Measurements from ENCODE around the gene UTRN. TPM values are rescaled to one million over a fixed set of nuclear protein-coding genes. Genes with fewer than 3 reads are reported as not detected.

The UTRN gene
- total RNA-seq, 1 experiment from 2014 or later = 216 TPM

DNA sequence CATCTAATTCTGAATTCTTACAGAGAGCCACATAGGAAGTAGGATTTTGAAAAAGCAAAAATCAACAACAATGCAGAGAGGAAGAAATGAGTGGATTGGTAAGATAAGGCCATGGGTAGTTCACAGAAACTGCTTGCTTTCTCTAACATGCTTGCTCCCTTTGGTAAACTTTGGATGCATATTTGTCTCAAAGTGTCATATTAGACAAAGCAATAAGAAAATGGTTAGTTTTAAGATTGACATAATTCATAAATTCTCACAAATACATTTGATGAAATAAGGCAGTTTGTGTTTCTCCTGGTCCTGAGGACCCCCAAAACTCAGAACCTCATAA, 31.7 kb downstream of the UTRN start:
- Mint-ChIP-seq H3K27ac (ENCODE audit: unreplicated experiment) (no peak overlapping the region), H3K9me3 (ENCODE audit: unreplicated experiment) (no peaks in the 10 kb centered on the region), H3K4me1 (ENCODE audit: low read depth, unreplicated experiment) (peaks cover 22% of the 10 kb centered on the region), H3K27me3 (ENCODE audit: insufficient read depth, unreplicated experiment) (no peaks in the 10 kb centered on the region), H3K4me3 (ENCODE audit: unreplicated experiment) (no peak overlapping the region), H3K36me3 (ENCODE audit: insufficient read depth, unreplicated experiment) (peaks cover 16% of the 10 kb centered on the region)
- no peak overlapping the region for H3K4me3 ChIP-seq (ENCODE audit: low read depth, low read length)
- TF ChIP-seq, protein P1, sequence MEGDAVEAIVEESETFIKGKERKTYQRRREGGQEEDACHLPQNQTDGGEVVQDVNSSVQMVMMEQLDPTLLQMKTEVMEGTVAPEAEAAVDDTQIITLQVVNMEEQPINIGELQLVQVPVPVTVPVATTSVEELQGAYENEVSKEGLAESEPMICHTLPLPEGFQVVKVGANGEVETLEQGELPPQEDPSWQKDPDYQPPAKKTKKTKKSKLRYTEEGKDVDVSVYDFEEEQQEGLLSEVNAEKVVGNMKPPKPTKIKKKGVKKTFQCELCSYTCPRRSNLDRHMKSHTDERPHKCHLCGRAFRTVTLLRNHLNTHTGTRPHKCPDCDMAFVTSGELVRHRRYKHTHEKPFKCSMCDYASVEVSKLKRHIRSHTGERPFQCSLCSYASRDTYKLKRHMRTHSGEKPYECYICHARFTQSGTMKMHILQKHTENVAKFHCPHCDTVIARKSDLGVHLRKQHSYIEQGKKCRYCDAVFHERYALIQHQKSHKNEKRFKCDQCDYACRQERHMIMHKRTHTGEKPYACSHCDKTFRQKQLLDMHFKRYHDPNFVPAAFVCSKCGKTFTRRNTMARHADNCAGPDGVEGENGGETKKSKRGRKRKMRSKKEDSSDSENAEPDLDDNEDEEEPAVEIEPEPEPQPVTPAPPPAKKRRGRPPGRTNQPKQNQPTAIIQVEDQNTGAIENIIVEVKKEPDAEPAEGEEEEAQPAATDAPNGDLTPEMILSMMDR (IDR thresholded peaks at IDR 0.05; ENCODE audit: insufficient read depth in 1 of 2, low read depth in 1 of 2, low read length in 1 of 2, severe bottlenecking in 1 of 2, unreplicated experiment in 1 of 2) = no peak
- intact Hi-C loops (cut with micrococcal nuclease; ENCODE audit: unreplicated experiment) = no loop called here
- no peak for DNase-seq
- peaks cover 37% of the 10 kb centered on the region for H3K4me1 ChIP-seq
- BruUV-seq (replicated peaks) = no TSS peak
- ChIA-PET POLR2A (no interaction called here), CTCF (no interaction called here)
- no peaks in the 10 kb centered on the region for H3K36me3 ChIP-seq (ENCODE audit: control insufficient read depth, insufficient read depth, low read length)
- no peaks in the 10 kb centered on the region for H3K9me3 ChIP-seq
- no peaks in the 10 kb centered on the region for H3K27me3 ChIP-seq (replicated peaks; ENCODE audit: control insufficient read depth, insufficient read depth, low read length)

DNA sequence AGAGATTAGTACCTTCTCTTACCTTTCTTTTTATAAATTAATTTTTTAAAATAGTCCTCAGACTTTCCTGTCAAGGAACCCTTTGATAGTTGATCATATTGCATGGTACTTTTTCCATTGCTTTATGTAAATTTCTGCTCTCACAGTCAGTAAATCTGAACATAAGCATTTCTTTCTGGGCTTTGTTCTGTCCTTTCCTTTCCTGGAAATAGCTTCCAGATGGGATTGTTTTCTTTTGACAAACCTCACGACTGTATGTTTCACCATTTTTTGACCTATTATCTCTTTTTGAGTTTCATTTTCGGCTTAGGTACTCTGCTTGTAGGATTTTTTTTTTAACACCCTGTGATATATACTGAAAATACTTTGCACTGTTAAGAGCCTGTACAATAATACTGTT, 32.6 kb downstream of the UTRN start:
- Histone ChIP-seq H3K4me1 (peaks cover 33% of the 10 kb centered on the region), H3K4me3 (ENCODE audit: low read depth, low read length) (no peak overlapping the region), H3K27me3 (replicated peaks; ENCODE audit: control insufficient read depth, insufficient read depth, low read length) (no peaks in the 10 kb centered on the region), H3K36me3 (ENCODE audit: control insufficient read depth, insufficient read depth, low read length) (no peaks in the 10 kb centered on the region), H3K9me3 (no peaks in the 10 kb centered on the region)
- BruUV-seq (replicated peaks) = no TSS peak
- no peak overlapping the region for H3K27ac Mint-ChIP-seq (ENCODE audit: unreplicated experiment)
- peaks cover 17% of the 10 kb centered on the region for H3K36me3 Mint-ChIP-seq (ENCODE audit: insufficient read depth, unreplicated experiment)
- TF ChIP-seq, protein P1 (IDR thresholded peaks at IDR 0.05; ENCODE audit: insufficient read depth in 1 of 2, low read depth in 1 of 2, low read length in 1 of 2, severe bottlenecking in 1 of 2, unreplicated experiment in 1 of 2) = no peak
- H3K4me1 Mint-ChIP-seq (ENCODE audit: low read depth, unreplicated experiment) = peaks cover 22% of the 10 kb centered on the region
- no peaks in the 10 kb centered on the region for H3K27me3 Mint-ChIP-seq (ENCODE audit: insufficient read depth, unreplicated experiment)
- POLR2A ChIA-PET = no interaction called here
- intact Hi-C loops (cut with micrococcal nuclease; ENCODE audit: unreplicated experiment) = no loop called here
- CTCF ChIA-PET = no interaction called here
- no peak overlapping the region for H3K4me3 Mint-ChIP-seq (ENCODE audit: unreplicated experiment)
- no peak for DNase-seq
- no peaks in the 10 kb centered on the region for H3K9me3 Mint-ChIP-seq (ENCODE audit: unreplicated experiment)

DNA sequence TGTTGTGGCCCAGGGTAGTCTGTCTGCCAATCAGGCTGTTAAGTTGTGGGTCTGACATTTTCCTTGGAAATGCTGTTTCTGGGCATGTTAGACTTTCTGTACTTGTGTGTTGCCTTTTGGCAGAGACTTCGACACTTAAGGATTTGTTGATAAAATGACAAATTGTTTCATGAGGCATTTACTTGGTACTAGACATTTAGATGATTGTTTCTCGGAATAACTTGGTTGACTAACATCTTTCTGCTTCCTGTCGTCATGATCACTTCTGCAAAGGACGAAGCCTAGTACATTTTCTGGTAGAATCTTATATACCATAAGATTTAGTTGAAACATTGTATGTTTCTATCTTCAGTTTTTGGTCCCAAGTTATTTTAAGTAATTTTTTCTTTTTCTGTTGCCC, 34.1 kb downstream of the UTRN start:
- Mint-ChIP-seq H3K9me3 (ENCODE audit: unreplicated experiment) (no peaks in the 10 kb centered on the region), H3K4me3 (ENCODE audit: unreplicated experiment) (no peak overlapping the region), H3K36me3 (ENCODE audit: insufficient read depth, unreplicated experiment) (peaks cover 28% of the 10 kb centered on the region), H3K27me3 (ENCODE audit: insufficient read depth, unreplicated experiment) (no peaks in the 10 kb centered on the region), H3K27ac (ENCODE audit: unreplicated experiment) (no peak overlapping the region), H3K4me1 (ENCODE audit: low read depth, unreplicated experiment) (peaks cover 22% of the 10 kb centered on the region)
- ChIA-PET CTCF (no interaction called here), POLR2A (no interaction called here)
- Histone ChIP-seq H3K4me3 (ENCODE audit: low read depth, low read length) (no peak overlapping the region), H3K27me3 (replicated peaks; ENCODE audit: control insufficient read depth, insufficient read depth, low read length) (no peaks in the 10 kb centered on the region), H3K4me1 (peaks cover 33% of the 10 kb centered on the region), H3K9me3 (no peaks in the 10 kb centered on the region), H3K36me3 (ENCODE audit: control insufficient read depth, insufficient read depth, low read length) (no peaks in the 10 kb centered on the region)
- intact Hi-C loops (cut with micrococcal nuclease; ENCODE audit: unreplicated experiment) = no loop called here
- no peak for DNase-seq
- TF ChIP-seq, protein P1 (IDR thresholded peaks at IDR 0.05; ENCODE audit: insufficient read depth in 1 of 2, low read depth in 1 of 2, low read length in 1 of 2, severe bottlenecking in 1 of 2, unreplicated experiment in 1 of 2) = no peak
- BruUV-seq (replicated peaks) = no TSS peak
